K562 (cell line): ENCODE measurements around the gene EXT2. TPM values are rescaled to one million over a fixed set of nuclear protein-coding genes. Genes with fewer than 3 reads are reported as not detected.
A peak's percentile ranks its signal among the peaks of the same experiment; 100 is the strongest.

Source experiments
- ASH1L ChIP-seq: fragments of 450-650 bp; IDR thresholded peaks from 2 replicates; pipeline ENCODE4 v1.6.1; 2018; ENCODE audit warnings: borderline replicate concordance, mild to moderate bottlenecking, low read depth; ENCODE audit not compliant: partially characterized antibody
- ATF7 ChIP-seq: fragments of 450-650 bp; IDR thresholded peaks from 2 replicates; pipeline ENCODE4 v1.7.1; 2014; ENCODE audit warnings: mild to moderate bottlenecking, moderate library complexity
- CBFA2T2 ChIP-seq: fragments of 450-650 bp; conservative IDR thresholded peaks from 2 replicates; pipeline ENCODE4 v1.6.1; 2017; ENCODE audit warnings: mild to moderate bottlenecking
- COPS2 ChIP-seq: fragments of 450-650 bp; conservative IDR thresholded peaks from 2 replicates; pipeline ENCODE4 v1.6.1; 2016; ENCODE audit warnings: mild to moderate bottlenecking, moderate library complexity
- FOXP4 ChIP-seq: sonication (generic); formaldehyde crosslinking; IDR thresholded peaks from 2 replicates; pipeline ENCODE4 v1.8.0; 2022; ENCODE audit warnings: mild to moderate bottlenecking, missing genetic modification reagents, borderline replicate concordance
- HDAC2 ChIP-seq: fragments of 450-650 bp; IDR thresholded peaks from 2 replicates; pipeline ENCODE4 v1.6.1; 2016; ENCODE audit warnings: mild to moderate bottlenecking
- KDM2B ChIP-seq: fragments of 250-450 bp; sonication (Bioruptor Pico); IDR thresholded peaks from 2 replicates; pipeline ENCODE4 v1.8.0; 2021; ENCODE audit warnings: mild to moderate bottlenecking, moderate library complexity
- PTBP1 ChIP-seq: fragments of 200-400 bp; formaldehyde crosslinking; IDR thresholded peaks from 2 replicates; pipeline ENCODE4 v1.6.1; 2017; ENCODE audit warnings: low read depth, low read length
- RFX1 ChIP-seq: fragments of 450-650 bp; IDR thresholded peaks from 2 replicates; pipeline ENCODE4 v1.6.1; 2016; ENCODE audit warnings: mild to moderate bottlenecking, moderate library complexity
- SMARCA5 ChIP-seq: fragments of 450-650 bp; IDR thresholded peaks from 2 replicates; pipeline ENCODE4 v1.6.1; 2016
- SPI1 ChIP-seq: IDR thresholded peaks from 2 replicates; pipeline ENCODE4 v1.6.1; 2011; ENCODE audit warnings: low read depth, low read length, control low read depth, borderline replicate concordance
- TCF3 ChIP-seq: sonication (generic); formaldehyde crosslinking; IDR thresholded peaks from 2 replicates; pipeline ENCODE4 v1.4.0; 2020; ENCODE audit warnings: mild to moderate bottlenecking, missing genetic modification reagents
- TEAD4 ChIP-seq, 2 experiments: sonication (generic) in 1 of 2; formaldehyde crosslinking in 1 of 2; IDR thresholded peaks; 2 replicates each; pipeline versions ENCODE4 v1.6.1 to v1.8.0; 2012 to 2022; ENCODE audit warnings: borderline replicate concordance in 1 of 2, inconsistent platforms in 1 of 2, low read length in 1 of 2, mild to moderate bottlenecking in 1 of 2, missing genetic modification reagents in 1 of 2
- ZBED1 ChIP-seq: IDR thresholded peaks from 2 replicates; pipeline ENCODE4 v1.6.1; 2014
- ZNF197 ChIP-seq: fragments of 200-800 bp; sonication (Bioruptor generic); IDR thresholded peaks from 2 replicates; pipeline ENCODE4 v1.6.1; 2016; ENCODE audit warnings: low read depth, missing genetic modification characterization, missing compliant biosample characterization
- ZNF347 ChIP-seq: fragments of 450-650 bp; formaldehyde crosslinking; IDR thresholded peaks from 2 replicates; pipeline ENCODE4 v1.4.0; 2020; ENCODE audit warnings: low read depth, mild to moderate bottlenecking, moderate library complexity
- ZNF589 ChIP-seq: fragments of 200-800 bp; sonication (Bioruptor generic); IDR thresholded peaks from 2 replicates; pipeline ENCODE4 v1.6.1; 2016; ENCODE audit warnings: low read depth, missing genetic modification characterization, missing compliant biosample characterization
- ZSCAN32 ChIP-seq: fragments of 450-650 bp; formaldehyde crosslinking; IDR thresholded peaks from 2 replicates; pipeline ENCODE4 v1.4.0; 2020; ENCODE audit warnings: mild to moderate bottlenecking, moderate library complexity
- polyA plus RNA-seq, 8 experiments: library from polyadenylated mRNA; depleted of rRNA in 4 of 8; stranded (reverse) in 5 of 8; unstranded in 3 of 8; fragments of >200 nt; fragmentation: Nextera tagmentation in 2 of 8; fragmentation: Illumina TruSeq in 1 of 8; extraction: Ambion mirVana in 2 of 8; extraction: Trizol in 1 of 8; gene quantifications; 2 replicates each; pipeline versions ENCODE4 v1.2.1 to v1.2.3, GENCODE V29; 2011 to 2014; ENCODE audit warnings: inconsistent platforms in 1 of 8, missing spikeins in 1 of 8
- total RNA-seq, 7 experiments: library from RNA; depleted of rRNA in 6 of 7; stranded (reverse); fragments of >200 nt in 6 of 7; fragmentation: Illumina TruSeq in 2 of 7; extraction: Trizol in 2 of 7; gene quantifications; 2 replicates each; pipeline versions ENCODE4 v1.2.1 to v1.2.3, GENCODE V29; 2011 to 2021; ENCODE audit warnings: low replicate concordance in 1 of 7
- TF ChIP-seq, protein P1 (sequence below): fragments of 450-650 bp; IDR thresholded peaks from 2 replicates; pipeline ENCODE4 v1.6.1; 2016; ENCODE audit warnings: low read depth

The EXT2 gene
- total and polyA plus RNA-seq, 9 of the 15 experiments (the other 6 are each of a cell fraction or from before 2014, with no cell fraction given) = 7.5 to 52.1 (median 38.1) TPM

GRCh38 chr11:44267750-44268613, 172.5 kb downstream of the EXT2 start (continued):
- TF ChIP-seq FOXP4 (CRISPR knock-in tag) (no peak), ATF7 (no peak), ZNF197 (CRISPR knock-in tag) (no peak), RFX1 (no peak), ZNF347 (CRISPR knock-in tag) (no peak), ZSCAN32 (CRISPR knock-in tag) (no peak), SMARCA5 (peak; percentile 90; the same call in 1 of the 2 replicates), KDM2B (CRISPR knock-in tag) (no peak), ASH1L (no peak), CBFA2T2 (peak; percentile 62), ZNF589 (CRISPR knock-in tag) (no peak), TEAD4 (IDR thresholded peaks at IDR 0.05; ENCODE audit: low read length) (peak; percentile 56; the same call in 1 of the 2 replicates), TEAD4 (CRISPR knock-in tag; IDR thresholded peaks at IDR 0.05; ENCODE audit: borderline replicate concordance) (no peak), TCF3 (CRISPR knock-in tag) (peak; percentile 45; the same call in 1 of the 2 replicates), SPI1 (peak; percentile 64; the same call in 1 of the 2 replicates), ZBED1 (no peak), HDAC2 (peak; percentile 48; the same call in 1 of the 2 replicates), COPS2 (no peak), PTBP1 (0 out of 2 replicates have a peak, but pooled peaks have one; percentile 78)
- TF ChIP-seq, protein P1, sequence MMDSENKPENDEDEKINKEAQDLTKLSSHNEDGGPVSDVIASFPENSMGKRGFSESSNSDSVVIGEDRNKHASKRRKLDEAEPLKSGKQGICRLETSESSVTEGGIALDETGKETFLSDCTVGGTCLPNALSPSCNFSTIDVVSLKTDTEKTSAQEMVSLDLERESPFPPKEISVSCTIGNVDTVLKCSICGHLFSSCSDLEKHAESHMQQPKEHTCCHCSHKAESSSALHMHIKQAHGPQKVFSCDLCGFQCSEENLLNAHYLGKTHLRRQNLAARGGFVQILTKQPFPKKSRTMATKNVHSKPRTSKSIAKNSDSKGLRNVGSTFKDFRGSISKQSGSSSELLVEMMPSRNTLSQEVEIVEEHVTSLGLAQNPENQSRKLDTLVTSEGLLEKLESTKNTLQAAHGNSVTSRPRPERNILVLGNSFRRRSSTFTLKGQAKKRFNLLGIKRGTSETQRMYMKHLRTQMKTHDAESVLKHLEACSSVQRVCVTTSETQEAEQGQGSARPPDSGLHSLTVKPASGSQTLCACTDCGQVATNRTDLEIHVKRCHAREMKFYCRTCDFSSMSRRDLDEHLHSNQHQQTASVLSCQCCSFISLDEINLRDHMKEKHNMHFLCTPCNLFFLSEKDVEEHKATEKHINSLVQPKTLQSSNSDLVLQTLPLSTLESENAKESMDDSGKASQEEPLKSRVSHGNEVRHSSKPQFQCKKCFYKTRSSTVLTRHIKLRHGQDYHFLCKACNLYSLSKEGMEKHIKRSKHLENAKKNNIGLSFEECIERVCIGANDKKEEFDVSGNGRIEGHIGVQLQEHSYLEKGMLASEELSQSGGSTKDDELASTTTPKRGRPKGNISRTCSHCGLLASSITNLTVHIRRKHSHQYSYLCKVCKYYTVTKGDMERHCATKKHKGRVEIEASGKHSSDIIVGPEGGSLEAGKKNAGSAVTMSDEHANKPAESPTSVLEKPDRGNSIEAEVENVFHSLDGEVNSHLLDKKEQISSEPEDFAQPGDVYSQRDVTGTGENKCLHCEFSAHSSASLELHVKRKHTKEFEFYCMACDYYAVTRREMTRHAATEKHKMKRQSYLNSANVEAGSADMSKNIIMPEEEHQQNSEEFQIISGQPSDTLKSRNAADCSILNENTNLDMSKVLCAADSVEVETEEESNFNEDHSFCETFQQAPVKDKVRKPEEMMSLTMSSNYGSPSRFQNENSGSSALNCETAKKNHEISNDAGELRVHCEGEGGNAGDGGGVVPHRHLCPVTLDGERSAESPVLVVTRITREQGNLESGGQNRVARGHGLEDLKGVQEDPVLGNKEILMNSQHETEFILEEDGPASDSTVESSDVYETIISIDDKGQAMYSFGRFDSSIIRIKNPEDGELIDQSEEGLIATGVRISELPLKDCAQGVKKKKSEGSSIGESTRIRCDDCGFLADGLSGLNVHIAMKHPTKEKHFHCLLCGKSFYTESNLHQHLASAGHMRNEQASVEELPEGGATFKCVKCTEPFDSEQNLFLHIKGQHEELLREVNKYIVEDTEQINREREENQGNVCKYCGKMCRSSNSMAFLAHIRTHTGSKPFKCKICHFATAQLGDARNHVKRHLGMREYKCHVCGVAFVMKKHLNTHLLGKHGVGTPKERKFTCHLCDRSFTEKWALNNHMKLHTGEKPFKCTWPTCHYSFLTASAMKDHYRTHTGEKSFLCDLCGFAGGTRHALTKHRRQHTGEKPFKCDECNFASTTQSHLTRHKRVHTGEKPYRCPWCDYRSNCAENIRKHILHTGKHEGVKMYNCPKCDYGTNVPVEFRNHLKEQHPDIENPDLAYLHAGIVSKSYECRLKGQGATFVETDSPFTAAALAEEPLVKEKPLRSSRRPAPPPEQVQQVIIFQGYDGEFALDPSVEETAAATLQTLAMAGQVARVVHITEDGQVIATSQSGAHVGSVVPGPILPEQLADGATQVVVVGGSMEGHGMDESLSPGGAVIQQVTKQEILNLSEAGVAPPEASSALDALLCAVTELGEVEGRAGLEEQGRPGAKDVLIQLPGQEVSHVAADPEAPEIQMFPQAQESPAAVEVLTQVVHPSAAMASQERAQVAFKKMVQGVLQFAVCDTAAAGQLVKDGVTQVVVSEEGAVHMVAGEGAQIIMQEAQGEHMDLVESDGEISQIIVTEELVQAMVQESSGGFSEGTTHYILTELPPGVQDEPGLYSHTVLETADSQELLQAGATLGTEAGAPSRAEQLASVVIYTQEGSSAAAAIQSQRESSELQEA = no peak
